ENCODE results near the gene ARFRP1.
"Not testable (repeated sequence)": the region's sequence is repeated elsewhere in the genome, so short reads cannot be mapped to it uniquely, and the experiment has no call there.

The ARFRP1 gene

GRCh38 chr20:63733117-63733516 is 25.3 kb upstream of the ARFRP1 start:
- DNase-seq (ENCODE audit: low read depth in 2 of 2, low spot score in 1 of 2) = no peak

- no peak for DNase-seq (ENCODE audit: low read depth in 2 of 2, low spot score in 1 of 2)
Observed at GRCh38 chr20:63732118-63733095, 24.6 kb upstream of the ARFRP1 start.

- DNase-seq (ENCODE audit: low read depth in 2 of 2, low spot score in 1 of 2) = no peak
Observed at GRCh38 chr20:63731410-63731809, 23.6 kb upstream of the ARFRP1 start.

- DNase-seq (ENCODE audit: low read depth in 2 of 2, low spot score in 1 of 2) = not testable (repeated sequence)
Observed at GRCh38 chr20:63730189-63730733, 22.5 kb upstream of the ARFRP1 start.

- not testable (repeated sequence) for DNase-seq (ENCODE audit: low read depth in 2 of 2, low spot score in 1 of 2)
Observed at GRCh38 chr20:63722967-63723622, 15.3 kb upstream of the ARFRP1 start.

GRCh38 chr20:63718996-63719395 is 11.2 kb upstream of the ARFRP1 start:
- DNase-seq (ENCODE audit: low read depth in 2 of 2, low spot score in 1 of 2) = no peak

GRCh38 chr20:63714858-63715257 is 7.1 kb upstream of the ARFRP1 start:
- no peak for DNase-seq (ENCODE audit: low read depth in 2 of 2, low spot score in 1 of 2)

- DNase-seq (ENCODE audit: low read depth in 2 of 2, low spot score in 1 of 2) = no peak
Observed at GRCh38 chr20:63712191-63712590, 4.4 kb upstream of the ARFRP1 start.

- no peak for DNase-seq (ENCODE audit: low read depth in 2 of 2, low spot score in 1 of 2)
Observed at GRCh38 chr20:63711085-63711645, 3.4 kb upstream of the ARFRP1 start.

GRCh38 chr20:63709149-63709527 is 1.4 kb upstream of the ARFRP1 start:
- no peak for DNase-seq (ENCODE audit: low read depth in 2 of 2, low spot score in 1 of 2)

GRCh38 chr20:63708301-63709148 is 749 bp upstream of the ARFRP1 start:
- no peak for DNase-seq (ENCODE audit: low read depth in 2 of 2, low spot score in 1 of 2)

- peak in 1 of 2 donors; percentile 35 for DNase-seq (ENCODE audit: low read depth in 2 of 2, low spot score in 1 of 2)
Observed at GRCh38 chr20:63706852-63707557, 771 bp downstream of the ARFRP1 start.

- DNase-seq (ENCODE audit: low read depth in 2 of 2, low spot score in 1 of 2) = no peak
Observed at GRCh38 chr20:63706027-63706695, 1.6 kb downstream of the ARFRP1 start.

GRCh38 chr20:63705232-63706026 is 2.3 kb downstream of the ARFRP1 start:
- no peak for DNase-seq (ENCODE audit: low read depth in 2 of 2, low spot score in 1 of 2)

GRCh38 chr20:63704749-63705117 is 3.0 kb downstream of the ARFRP1 start:
- no peak for DNase-seq (ENCODE audit: low read depth in 2 of 2, low spot score in 1 of 2)

- no peak for DNase-seq (ENCODE audit: low read depth in 2 of 2, low spot score in 1 of 2)
Observed at GRCh38 chr20:63703976-63704748, 3.6 kb downstream of the ARFRP1 start.

- no peak for DNase-seq (ENCODE audit: low read depth in 2 of 2, low spot score in 1 of 2)
Observed at GRCh38 chr20:63703471-63703975, 4.3 kb downstream of the ARFRP1 start.

Data from stimulated activated CD8-positive, alpha-beta memory T cell treated with anti-CD3 and anti-CD28 coated beads, Interleukin-4, amount 100 ng/mL, for 1 hour (primary cell).